OCI-LY1 (cell line): ENCODE data around the gene YJU2.
"Not testable (repeated sequence)": the region's sequence is repeated elsewhere in the genome, so short reads cannot be mapped to it uniquely, and the experiment has no call there.

Experiments
- H2AFZ ChIP-seq: fragments of 200-600 bp; sonication (generic), shearing (Covaris generic); 2 replicates; pipeline ENCODE4 v1.6.0; 2014; ENCODE audit warnings: antibody characterized with exemption, mild to moderate bottlenecking, low read length
- H3F3A ChIP-seq: fragments of 200-600 bp; sonication (generic), shearing (Covaris generic); 2 replicates; pipeline ENCODE4 v1.6.0; 2014; ENCODE audit warnings: mild to moderate bottlenecking, antibody characterized with exemption, low read length, moderate library complexity; ENCODE audit not compliant: insufficient read depth
- H3K27ac ChIP-seq: fragments of 200-600 bp; sonication (generic); 2 replicates; pipeline ENCODE4 v1.5.1; 2014; ENCODE audit warnings: low read length, mixed run types, mild to moderate bottlenecking, low read depth; ENCODE audit not compliant: poor library complexity, severe bottlenecking
- H3K27me3 ChIP-seq: fragments of 200-600 bp; sonication (generic); 2 replicates; pipeline ENCODE4 v1.6.0; 2014; ENCODE audit warnings: antibody characterized with exemption, mild to moderate bottlenecking, low read length, moderate library complexity; ENCODE audit not compliant: insufficient read depth
- H3K36me3 ChIP-seq: fragments of 200-600 bp; sonication (generic); 2 replicates; pipeline ENCODE4 v1.6.1; 2014; ENCODE audit warnings: mild to moderate bottlenecking, antibody characterized with exemption, low read length, moderate library complexity, mixed read lengths; ENCODE audit not compliant: insufficient read depth
- H3K4me1 ChIP-seq: fragments of 200-600 bp; sonication (generic); 2 replicates; pipeline ENCODE4 v1.5.1; 2014; ENCODE audit warnings: mild to moderate bottlenecking, low read length, moderate library complexity; ENCODE audit not compliant: insufficient read depth, severe bottlenecking
- H3K4me2 ChIP-seq: fragments of 200-600 bp; sonication (generic), shearing (Covaris generic); 2 replicates; pipeline ENCODE4 v1.6.1; 2014; ENCODE audit warnings: low read length
- H3K4me3 ChIP-seq: fragments of 200-600 bp; sonication (generic); 2 replicates; pipeline ENCODE4 v1.5.1; 2014; ENCODE audit warnings: low read length, low read depth, mild to moderate bottlenecking, mixed read lengths; ENCODE audit not compliant: poor library complexity, severe bottlenecking
- H3K79me2 ChIP-seq: fragments of 200-600 bp; shearing (Covaris generic); 2 replicates; pipeline ENCODE4 v1.6.1; 2016; ENCODE audit warnings: mixed run types, low read length, mixed read lengths; ENCODE audit not compliant: insufficient read depth
- H3K9ac ChIP-seq: fragments of 200-600 bp; sonication (generic), shearing (Covaris generic); 2 replicates; pipeline ENCODE4 v1.6.1; 2014; ENCODE audit warnings: mild to moderate bottlenecking, low read length, mixed read lengths
- H3K9me2 ChIP-seq: fragments of 200-600 bp; sonication (generic), shearing (Covaris generic); 2 replicates; pipeline ENCODE4 v1.6.1; 2014; ENCODE audit warnings: low read depth, mild to moderate bottlenecking, low read length, mixed read lengths
- H3K9me3 ChIP-seq: fragments of 200-600 bp; shearing (Covaris generic); 2 replicates; pipeline ENCODE4 v1.6.1; 2014; ENCODE audit warnings: low read length, mixed read lengths
- H4K20me1 ChIP-seq: fragments of 200-600 bp; sonication (generic), shearing (Covaris generic); 2 replicates; pipeline ENCODE4 v1.6.0; 2016; ENCODE audit warnings: mild to moderate bottlenecking, low read length; ENCODE audit not compliant: insufficient read depth
- EZH2 ChIP-seq: fragments of 200-600 bp; sonication (generic), shearing (Covaris generic); IDR thresholded peaks from 2 replicates; pipeline ENCODE4 v1.8.0; 2017; ENCODE audit warnings: borderline replicate concordance, mixed run types, mild to moderate bottlenecking, antibody characterized with exemption, low read length, moderate library complexity, mixed read lengths
- TF ChIP-seq, protein P1 (sequence below): fragments of 200-600 bp; sonication (generic), shearing (Covaris generic); IDR thresholded peaks from 2 replicates; pipeline ENCODE4 v1.5.1; 2017; ENCODE audit warnings: mild to moderate bottlenecking, antibody characterized with exemption, low read length, moderate library complexity, mixed read lengths

The YJU2 gene

DNA sequence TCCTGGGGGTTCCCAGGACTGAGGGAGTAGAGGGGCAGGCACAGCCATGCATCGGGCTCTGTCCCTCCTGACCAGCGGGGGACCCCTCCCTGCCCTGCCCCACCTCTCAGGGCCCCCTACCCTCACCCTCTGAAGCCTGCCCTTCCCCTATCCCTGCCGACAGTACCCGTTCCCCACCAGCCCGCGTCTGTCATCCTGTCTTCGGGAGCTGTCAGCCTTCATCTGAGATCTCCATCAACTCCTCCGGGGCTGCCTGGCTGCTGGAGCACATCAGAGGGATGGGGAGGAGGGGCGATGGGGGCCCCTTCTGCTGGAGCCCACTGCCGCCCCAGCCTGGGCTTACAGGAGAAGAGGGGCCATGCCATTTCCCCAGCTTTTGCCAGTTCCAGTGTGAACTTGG is 26.0 kb downstream of the YJU2 start:
- Histone ChIP-seq H3K4me2 (no peak overlapping the region), H4K20me1 (no peaks in the 10 kb centered on the region), H3K4me3 (no peak overlapping the region), H3K9me2 (no peaks in the 10 kb centered on the region), H2AFZ (no peak overlapping the region), H3K27me3 (no peaks in the 10 kb centered on the region), H3K9me3 (no peaks in the 10 kb centered on the region), H3K9ac (no peak overlapping the region), H3F3A (no peaks in the 10 kb centered on the region), H3K27ac (no peak overlapping the region), H3K4me1 (no peaks in the 10 kb centered on the region), H3K79me2 (no peaks in the 10 kb centered on the region), H3K36me3 (peaks cover 26% of the 10 kb centered on the region)
- TF ChIP-seq EZH2 = no peak
- TF ChIP-seq, protein P1, sequence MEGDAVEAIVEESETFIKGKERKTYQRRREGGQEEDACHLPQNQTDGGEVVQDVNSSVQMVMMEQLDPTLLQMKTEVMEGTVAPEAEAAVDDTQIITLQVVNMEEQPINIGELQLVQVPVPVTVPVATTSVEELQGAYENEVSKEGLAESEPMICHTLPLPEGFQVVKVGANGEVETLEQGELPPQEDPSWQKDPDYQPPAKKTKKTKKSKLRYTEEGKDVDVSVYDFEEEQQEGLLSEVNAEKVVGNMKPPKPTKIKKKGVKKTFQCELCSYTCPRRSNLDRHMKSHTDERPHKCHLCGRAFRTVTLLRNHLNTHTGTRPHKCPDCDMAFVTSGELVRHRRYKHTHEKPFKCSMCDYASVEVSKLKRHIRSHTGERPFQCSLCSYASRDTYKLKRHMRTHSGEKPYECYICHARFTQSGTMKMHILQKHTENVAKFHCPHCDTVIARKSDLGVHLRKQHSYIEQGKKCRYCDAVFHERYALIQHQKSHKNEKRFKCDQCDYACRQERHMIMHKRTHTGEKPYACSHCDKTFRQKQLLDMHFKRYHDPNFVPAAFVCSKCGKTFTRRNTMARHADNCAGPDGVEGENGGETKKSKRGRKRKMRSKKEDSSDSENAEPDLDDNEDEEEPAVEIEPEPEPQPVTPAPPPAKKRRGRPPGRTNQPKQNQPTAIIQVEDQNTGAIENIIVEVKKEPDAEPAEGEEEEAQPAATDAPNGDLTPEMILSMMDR = no peak

DNA sequence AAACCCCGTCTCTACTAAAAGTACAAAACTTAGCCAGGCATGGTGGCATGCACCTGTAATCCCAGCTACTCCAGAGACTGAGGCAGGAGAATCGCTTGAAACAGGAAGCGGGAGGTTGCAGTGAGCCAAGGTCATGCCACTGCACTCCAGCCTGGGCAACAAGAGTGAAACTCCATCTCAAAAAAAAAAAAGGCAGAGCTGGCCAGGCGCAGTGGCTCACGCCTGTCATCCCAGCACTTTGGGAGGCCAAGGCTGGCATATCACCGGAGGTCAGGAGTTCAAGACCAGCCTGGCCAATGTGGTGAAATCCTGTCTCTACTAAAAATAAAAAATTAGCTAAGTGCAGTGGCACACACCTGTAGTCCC is 27.4 kb downstream of the YJU2 start:
- not testable (repeated sequence) for H3F3A ChIP-seq, H3K4me3 ChIP-seq, H3K4me1 ChIP-seq, H3K79me2 ChIP-seq, H3K9me2 ChIP-seq, H4K20me1 ChIP-seq, H3K27me3 ChIP-seq, H3K9ac ChIP-seq, H3K4me2 ChIP-seq, H3K9me3 ChIP-seq, H2AFZ ChIP-seq, H3K27ac ChIP-seq
- peaks cover 13% of the 10 kb centered on the region for H3K36me3 ChIP-seq

DNA sequence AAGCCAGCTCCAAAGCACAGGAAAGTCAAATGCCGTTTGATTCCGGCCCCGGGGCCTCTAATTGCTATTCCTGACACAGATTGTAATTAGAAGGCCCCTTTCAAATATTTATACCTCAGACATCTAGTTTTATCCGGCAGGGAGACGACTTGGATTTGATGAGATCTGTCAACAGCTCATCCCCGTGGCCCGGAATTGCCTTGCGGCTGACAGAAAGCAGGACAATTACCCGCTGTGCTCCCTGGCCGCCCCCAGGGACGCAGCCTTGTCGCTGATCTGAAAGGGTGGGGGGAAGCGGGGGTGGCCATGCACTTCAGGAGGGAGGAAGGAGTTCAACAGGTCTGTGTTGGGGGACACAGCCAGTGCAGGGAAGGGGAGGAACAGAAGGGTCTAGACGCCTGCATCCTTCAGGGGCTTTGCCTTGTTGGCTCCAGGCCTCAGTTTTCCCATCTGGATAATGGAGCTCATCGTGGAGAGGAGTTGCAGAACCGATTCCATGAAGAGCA is 30.4 kb downstream of the YJU2 start:
- no peak for TF ChIP-seq EZH2
- TF ChIP-seq, protein P1 = no peak
- H3K27me3 ChIP-seq = no peaks in the 10 kb centered on the region
- no peaks in the 10 kb centered on the region for H4K20me1 ChIP-seq
- H2AFZ ChIP-seq = no peak overlapping the region
- no peak overlapping the region for H3K4me3 ChIP-seq
- no peak overlapping the region for H3K4me2 ChIP-seq
- H3K36me3 ChIP-seq = no peaks in the 10 kb centered on the region
- H3K9me3 ChIP-seq = no peaks in the 10 kb centered on the region
- no peaks in the 10 kb centered on the region for H3K79me2 ChIP-seq
- no peak overlapping the region for H3K9ac ChIP-seq
- no peaks in the 10 kb centered on the region for H3K9me2 ChIP-seq
- H3K27ac ChIP-seq = no peak overlapping the region
- no peaks in the 10 kb centered on the region for H3F3A ChIP-seq
- H3K4me1 ChIP-seq = no peaks in the 10 kb centered on the region

DNA sequence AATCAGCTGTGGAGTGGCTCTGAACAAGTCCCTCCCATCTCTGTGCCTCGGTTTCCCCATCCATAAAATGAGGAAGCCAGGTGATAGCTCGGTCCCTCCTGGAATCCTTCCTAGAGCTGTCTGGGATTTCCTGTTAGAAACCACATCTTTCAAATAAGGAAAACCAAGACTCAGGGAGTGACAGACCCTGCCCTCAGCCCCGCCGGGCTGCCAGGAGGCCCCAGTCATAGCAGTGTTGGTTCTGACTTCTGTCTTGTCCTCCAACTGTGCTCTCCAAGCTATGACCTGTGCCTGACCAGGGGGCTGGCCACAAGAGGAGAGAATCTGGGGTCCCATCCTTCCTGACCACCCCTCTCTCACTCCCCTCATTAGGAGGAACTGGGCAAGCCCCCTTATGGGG is 31.1 kb downstream of the YJU2 start:
- Histone ChIP-seq H3K9me2 (no peaks in the 10 kb centered on the region), H3K9ac (no peak overlapping the region), H3F3A (no peaks in the 10 kb centered on the region), H3K4me2 (no peak overlapping the region), H3K27me3 (no peaks in the 10 kb centered on the region), H3K9me3 (no peaks in the 10 kb centered on the region), H3K36me3 (no peaks in the 10 kb centered on the region), H3K4me1 (no peaks in the 10 kb centered on the region), H3K4me3 (no peak overlapping the region), H2AFZ (no peak overlapping the region), H3K79me2 (no peaks in the 10 kb centered on the region), H4K20me1 (no peaks in the 10 kb centered on the region), H3K27ac (no peak overlapping the region)
- TF ChIP-seq, protein P1 = no peak
- no peak for TF ChIP-seq EZH2
